CD4-positive, alpha-beta T cell (primary cell): Measurements from ENCODE around the gene UBE2D2. TPM values are rescaled to one million over a fixed set of nuclear protein-coding genes. Genes with fewer than 3 reads are reported as not detected.

Experiments used
- ATAC-seq: fragments of 200-7000 bp; cut with Tn5 transposase; one replicate; pipeline ENCODE4 v1.10.0; 2022; ENCODE audit warnings: mild to moderate bottlenecking; ENCODE audit not compliant: poor library complexity
- CTCF ChIA-PET: fragments of 350-600 bp; sonication (Branson Sonifier 250); formaldehyde crosslinking; loops from one replicate; lab custom pipeline; 2021; ENCODE audit warnings: antibody characterized with exemption, inconsistent platforms; lab: Charles Lee
- POLR2A ChIA-PET: fragments of 350-600 bp; sonication (Branson Sonifier 250); formaldehyde crosslinking; loops from one replicate; lab custom pipeline; 2021; ENCODE audit warnings: antibody characterized with exemption, inconsistent platforms; lab: Charles Lee
- DNase-seq, 14 experiments: peaks; one replicate each; pipeline ENCODE4 v3.0.0-alpha.2; 2013 to 2020; ENCODE audit warnings: mixed read lengths in 2 of 14
- H3K27ac ChIP-seq, 2 donors: one replicate each; pipeline versions ENCODE4 v1.5.1 to v1.7.0; 2013; ENCODE audit warnings: low read length in 2 of 2, low read depth in 1 of 2, mild to moderate bottlenecking in 1 of 2
- H3K27me3 ChIP-seq, 2 experiments: 1 replicate in 1 of 2; 2 replicates in 1 of 2; pipeline versions ENCODE4 v1.6.1 to v1.7.0; 2013; ENCODE audit warnings: low read length in 2 of 2, control low read depth in 1 of 2, mild to moderate bottlenecking in 1 of 2, moderate library complexity in 1 of 2; ENCODE audit not compliant: insufficient read depth in 2 of 2, control insufficient read depth in 1 of 2
- H3K36me3 ChIP-seq: one replicate; pipeline ENCODE4 v1.6.1; 2013; ENCODE audit warnings: low read length, control low read depth; ENCODE audit not compliant: insufficient read depth
- H3K4me1 ChIP-seq: one replicate; pipeline ENCODE4 v1.6.1; 2013; ENCODE audit warnings: low read length, control low read depth; ENCODE audit not compliant: insufficient read depth
- H3K4me3 ChIP-seq: one replicate; pipeline ENCODE4 v1.5.1; 2013; ENCODE audit warnings: mild to moderate bottlenecking, low read length, moderate library complexity
- H3K9me3 ChIP-seq, 2 experiments: 1 replicate in 1 of 2; 2 replicates in 1 of 2; pipeline versions ENCODE4 v1.6.1 to v1.7.0; 2013; ENCODE audit warnings: low read length in 2 of 2, mild to moderate bottlenecking in 2 of 2, control low read depth in 1 of 2, moderate library complexity in 1 of 2; ENCODE audit not compliant: control insufficient read depth in 1 of 2, insufficient read depth in 1 of 2
- H3K27ac Mint-ChIP-seq: one replicate; pipeline ENCODE4 v1.8.0; 2020; ENCODE audit warnings: mixed read lengths
- H3K27me3 Mint-ChIP-seq: one replicate; pipeline ENCODE4 v1.8.0; 2021; ENCODE audit warnings: mixed read lengths
- H3K36me3 Mint-ChIP-seq: one replicate; pipeline ENCODE4 v1.8.0; 2021; ENCODE audit warnings: low read depth, mixed read lengths
- H3K4me1 Mint-ChIP-seq: one replicate; pipeline ENCODE4 v1.8.0; 2021; ENCODE audit warnings: low read depth, mixed read lengths
- H3K4me3 Mint-ChIP-seq: one replicate; pipeline ENCODE4 v1.8.0; 2020; ENCODE audit warnings: mild to moderate bottlenecking, mixed read lengths
- H3K9me3 Mint-ChIP-seq: one replicate; pipeline ENCODE4 v1.8.0; 2020; ENCODE audit warnings: mixed read lengths
- CTCF ChIP-seq: fragments of 200-600 bp; IDR thresholded peaks from one replicate; pipeline ENCODE4 v1.8.0; 2022; ENCODE audit warnings: antibody characterized with exemption, mild to moderate bottlenecking
- intact Hi-C, 2 experiments: fragments of 100-400 bp; cut with DNase I in 1 of 2; cut with micrococcal nuclease in 1 of 2; formaldehyde crosslinking; loops; one replicate each; pipeline versions ENCODE4 v1.15.1 to v1.9.0; 2023 to 2025; cut with DNase I, micrococcal nuclease
- total RNA-seq, 174 experiments: library from RNA in 2 of 174; stranded (reverse) in 2 of 174; gene quantifications; one replicate each; pipeline ENCODE4 v1.2.3 and lab custom pipeline; 2021 to 2026

The UBE2D2 gene
- total RNA-seq, 2 experiments from 2014 or later = 164 to 174 TPM

- Mint-ChIP-seq H3K9me3 (no peaks in the 10 kb centered on the region), H3K4me1 (peaks cover 41% of the 10 kb centered on the region), H3K27me3 (no peaks in the 10 kb centered on the region), H3K4me3 (peak overlapping the region; percentile 84), H3K27ac (peak overlapping the region; percentile 74), H3K36me3 (no peaks in the 10 kb centered on the region)
- Histone ChIP-seq H3K27me3 (no peaks in the 10 kb centered on the region), H3K9me3 (no peaks in the 10 kb centered on the region), H3K27ac (no peak overlapping the region), H3K4me1 (peaks cover 52% of the 10 kb centered on the region), H3K36me3 (peaks cover 4% of the 10 kb centered on the region), H3K4me3 (no peak overlapping the region)
- TF ChIP-seq CTCF = peak; percentile 40
- CTCF ChIA-PET = interaction anchor here (1.1 to 11.4 kb wide), 7 partner anchors 15 to 213 kb away, joined by 4 to 172 read pairs (median 9); no protein-coding TSS in a partner anchor
- POLR2A ChIA-PET = interaction anchor here (0.5 to 2.9 kb wide), 12 partner anchors 8 to 130 kb away, joined by 3 to 21 read pairs (median 6); partner anchors contain the start of genes CXXC5 and UBE2D2
- intact Hi-C loops = loop anchor here in 1 of 2 experiments (2.0 to 10.0 kb wide), 5 partner anchors 15 to 209 kb away; no protein-coding TSS in a partner anchor
- peak in 4 of 14 experiments; percentile 32 to 59 (median 54) for DNase-seq
- ATAC-seq = no peak
Observed at GRCh38 chr5:139635606-139636206, 74.6 kb downstream of the UBE2D2 start.

- no peak for TF ChIP-seq CTCF
- Mint-ChIP-seq H3K36me3 (no peaks in the 10 kb centered on the region), H3K4me3 (peak overlapping the region; percentile 84), H3K27ac (peak overlapping the region; percentile 74), H3K27me3 (no peaks in the 10 kb centered on the region), H3K9me3 (no peaks in the 10 kb centered on the region), H3K4me1 (peaks cover 41% of the 10 kb centered on the region)
- Histone ChIP-seq H3K4me1 (peaks cover 52% of the 10 kb centered on the region), H3K4me3 (no peak overlapping the region), H3K27me3 (no peaks in the 10 kb centered on the region), H3K36me3 (peaks cover 4% of the 10 kb centered on the region), H3K27ac (no peak overlapping the region), H3K9me3 (no peaks in the 10 kb centered on the region)
- intact Hi-C loops = loop anchor here in 1 of 2 experiments (2.0 to 10.0 kb wide), 5 partner anchors 15 to 209 kb away; no protein-coding TSS in a partner anchor
- ChIA-PET CTCF (interaction anchor here (1.1 to 11.4 kb wide), 7 partner anchors 14 to 214 kb away, joined by 4 to 172 read pairs (median 9); no protein-coding TSS in a partner anchor), POLR2A (interaction anchor here (0.6 to 2.9 kb wide), 15 partner anchors 9 to 129 kb away, joined by 3 to 21 read pairs (median 6); partner anchors contain the start of genes CXXC5 and UBE2D2)
- DNase-seq (peak; percentile 25 to 85 (median 52)), ATAC-seq (peak; percentile 77)
Observed at GRCh38 chr5:139636207-139636792, 75.2 kb downstream of the UBE2D2 start.

GRCh38 chr5:139636975-139637408 is 75.9 kb downstream of the UBE2D2 start:
- DNase-seq (peak in 4 of 14 experiments; percentile 24 to 62 (median 58)), ATAC-seq (peak; percentile 39)
- ChIA-PET CTCF (interaction anchor here (0.6 to 11.4 kb wide), 7 partner anchors 11 to 179 kb away, joined by 3 to 172 read pairs (median 6); partner anchors contain the start of gene CXXC5), POLR2A (interaction anchor here (0.5 to 2.9 kb wide), 8 partner anchors 11 to 128 kb away, joined by 3 to 21 read pairs (median 4); partner anchors contain the start of genes CXXC5 and UBE2D2)
- H3K4me3 ChIP-seq = peak overlapping the region; percentile 39
- peaks cover 4% of the 10 kb centered on the region for H3K36me3 ChIP-seq
- no peaks in the 10 kb centered on the region for H3K9me3 ChIP-seq
- peaks cover 52% of the 10 kb centered on the region for H3K4me1 ChIP-seq
- Mint-ChIP-seq H3K9me3 (no peaks in the 10 kb centered on the region), H3K27me3 (no peaks in the 10 kb centered on the region), H3K36me3 (no peaks in the 10 kb centered on the region), H3K27ac (peak overlapping the region; percentile 74), H3K4me3 (peak overlapping the region; percentile 84), H3K4me1 (peaks cover 45% of the 10 kb centered on the region)
- intact Hi-C loops = loop anchor here in 1 of 2 experiments (2.0 to 10.0 kb wide), 5 partner anchors 14 to 208 kb away; no protein-coding TSS in a partner anchor
- H3K27ac ChIP-seq = no peak overlapping the region
- no peaks in the 10 kb centered on the region for H3K27me3 ChIP-seq
- no peak for TF ChIP-seq CTCF
